GM18861 (cell line): ENCODE measurements around the gene AQP12A.

Experiments used
- ATAC-seq: cut with Tn5 transposase; IDR thresholded peaks from one replicate; pipeline ENCODE4 v1.9.1; 2021; ENCODE audit not compliant: unreplicated experiment

Gene AQP12A

DNA sequence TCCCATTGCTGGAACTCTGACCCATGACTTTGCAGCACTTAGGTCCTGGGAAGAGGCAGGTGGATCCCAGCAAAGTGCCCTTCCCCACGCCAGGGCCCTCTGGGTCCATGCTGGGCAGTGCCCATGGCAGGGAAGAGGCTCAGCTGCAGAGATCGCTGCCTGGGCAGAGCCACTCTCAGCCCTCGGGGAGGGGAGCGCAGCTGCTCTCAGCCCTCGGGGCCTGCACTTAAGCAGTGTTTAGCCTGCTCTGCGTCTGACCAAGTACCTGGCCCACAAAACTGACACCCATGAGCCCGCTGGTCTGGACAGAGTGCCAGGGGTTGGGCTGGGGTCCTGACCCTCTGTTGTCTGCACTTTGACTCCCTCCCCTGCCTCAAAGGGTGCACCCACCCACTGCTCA is 46.3 kb downstream of the AQP12A start:
- ATAC-seq = no peak

DNA sequence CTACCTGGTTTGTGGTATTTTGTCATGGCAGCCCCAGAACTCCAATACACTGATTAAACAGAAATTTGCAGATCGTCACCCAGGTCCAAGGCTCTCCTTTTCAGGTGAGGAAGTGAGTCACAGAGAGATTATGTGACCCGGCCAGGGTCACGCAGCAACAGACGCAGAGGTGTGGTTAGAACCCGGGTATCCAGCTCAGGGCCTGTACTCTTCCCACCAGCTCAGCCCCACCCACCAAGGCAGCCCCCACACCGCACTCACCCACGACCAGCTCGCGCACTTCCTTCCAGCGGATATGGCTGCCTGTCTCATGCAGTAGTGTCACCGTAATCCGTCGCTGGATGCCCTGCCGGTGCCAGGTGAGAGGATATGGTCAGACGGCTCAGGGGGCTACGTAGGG is 48.1 kb downstream of the AQP12A start:
- ATAC-seq = no peak

DNA sequence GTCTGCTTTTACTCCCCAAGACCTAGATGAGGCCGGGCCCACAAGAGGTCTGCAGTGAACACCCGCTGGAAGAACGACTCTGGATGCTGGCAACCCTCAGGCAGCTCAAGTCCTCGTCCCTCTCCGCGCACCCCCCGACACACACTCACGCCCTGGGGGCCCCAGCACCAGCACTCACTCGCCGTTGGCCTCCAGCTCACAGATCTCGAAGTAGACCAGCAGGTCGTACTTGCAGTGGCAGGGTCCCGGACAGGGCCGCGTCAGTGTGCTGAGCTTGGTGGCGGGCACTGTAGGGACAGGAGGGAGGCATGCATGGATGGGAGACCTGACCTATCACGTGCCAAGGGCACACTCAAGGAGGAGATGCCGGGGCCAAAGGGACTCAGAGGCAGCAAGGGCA is 49.4 kb downstream of the AQP12A start:
- no peak for ATAC-seq

DNA sequence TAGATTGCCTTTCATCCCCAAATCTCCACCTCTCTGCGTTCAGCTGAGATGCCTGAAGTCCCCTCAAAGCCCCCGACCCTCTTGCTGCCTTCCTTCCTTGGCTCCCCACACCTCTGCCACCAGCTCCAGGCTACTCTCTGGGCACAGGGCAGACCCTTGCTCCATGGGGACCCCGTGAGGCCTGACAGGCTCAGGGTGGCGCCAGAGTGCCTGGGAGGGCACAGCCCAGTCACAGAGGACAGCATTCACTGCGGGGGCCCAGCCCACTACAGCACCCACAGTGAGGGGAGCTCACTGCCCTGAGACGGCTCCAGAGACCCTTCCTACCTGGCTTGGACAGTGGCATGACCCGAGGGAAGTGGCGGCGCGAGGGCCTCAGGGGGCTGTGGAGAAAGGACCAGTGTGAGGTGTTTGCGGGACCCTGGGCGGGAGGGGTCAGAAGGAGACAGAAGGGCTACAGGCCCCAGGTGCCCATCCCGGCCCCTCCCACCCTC is 51.0 kb downstream of the AQP12A start:
- no peak for ATAC-seq

- ATAC-seq = no peak
These were observed 53.8 kb downstream of the AQP12A start for GRCh38 chr2:240745456-240745855.

DNA sequence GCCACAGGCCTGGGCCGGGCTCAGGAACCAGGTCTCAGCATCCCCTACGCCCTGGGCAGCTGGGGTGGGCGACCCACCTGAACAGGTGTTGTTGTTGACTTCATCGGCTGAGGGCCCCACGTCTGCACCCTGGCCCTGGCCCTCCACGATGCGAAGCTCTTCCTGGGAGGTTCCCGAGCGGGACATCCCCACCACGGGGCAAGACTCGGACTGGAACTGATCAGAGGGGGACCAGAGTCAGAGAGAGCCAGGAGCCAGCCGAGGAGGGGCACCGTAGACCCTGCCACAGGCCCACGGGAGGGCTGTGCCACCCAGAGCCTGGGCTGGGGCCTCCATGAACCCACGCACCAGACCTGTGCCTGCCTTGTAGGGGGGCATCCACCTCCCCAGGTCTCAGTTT is 54.3 kb downstream of the AQP12A start:
- ATAC-seq = no peak

GRCh38 chr2:240746671-240747070 is 55.0 kb downstream of the AQP12A start:
- no peak for ATAC-seq

- no peak for ATAC-seq
These were observed 55.6 kb downstream of the AQP12A start for GRCh38 chr2:240747256-240747655.
